Measurements from ENCODE around the gene JSRP1.
"Not testable (repeated sequence)": the region's sequence is repeated elsewhere in the genome, so short reads cannot be mapped to it uniquely, and the experiment has no call there.

JSRP1 gene

DNA sequence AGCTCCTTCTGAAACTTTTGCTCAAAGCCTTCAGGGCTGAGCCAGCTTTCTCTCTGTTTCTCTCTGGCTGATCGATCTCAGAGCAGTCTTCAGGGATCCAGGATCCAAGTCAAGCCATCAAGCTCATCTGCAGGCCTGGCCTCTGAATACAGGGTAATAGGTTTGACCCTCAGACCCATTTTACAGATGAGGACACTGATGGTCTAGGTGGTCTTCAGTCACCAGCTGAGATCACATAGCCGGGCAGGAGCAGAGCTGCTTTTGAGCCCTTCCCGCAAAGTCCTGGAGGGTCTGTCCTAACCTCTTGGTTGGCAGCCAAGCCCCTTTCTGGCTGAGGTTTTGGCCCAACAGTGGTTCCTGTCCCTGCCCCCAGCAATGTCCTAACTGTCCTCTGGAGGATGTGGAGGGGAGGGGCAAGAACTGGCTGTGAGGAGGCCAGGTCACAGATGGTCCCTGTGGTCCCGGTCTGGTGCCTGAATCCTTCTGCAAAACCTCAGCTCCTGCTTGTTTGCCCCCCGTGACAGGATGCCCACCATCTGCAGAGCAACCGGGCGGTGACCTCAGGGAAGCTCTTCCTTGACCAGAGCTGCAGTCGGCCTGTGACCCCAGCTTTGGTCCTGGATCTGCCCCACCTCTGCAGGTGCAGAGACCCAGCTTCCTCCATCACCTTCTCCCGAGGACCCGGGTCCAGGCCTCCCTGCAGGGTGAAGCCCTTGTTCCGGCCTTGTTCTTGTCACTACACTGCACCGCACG is 31.5 kb upstream of the JSRP1 start:
- no peak overlapping the region for H3K4me3 ChIP-seq (ENCODE audit: low read length)
- no peak for DNase-seq (ENCODE audit: low read depth)
- TF ChIP-seq, protein P1, sequence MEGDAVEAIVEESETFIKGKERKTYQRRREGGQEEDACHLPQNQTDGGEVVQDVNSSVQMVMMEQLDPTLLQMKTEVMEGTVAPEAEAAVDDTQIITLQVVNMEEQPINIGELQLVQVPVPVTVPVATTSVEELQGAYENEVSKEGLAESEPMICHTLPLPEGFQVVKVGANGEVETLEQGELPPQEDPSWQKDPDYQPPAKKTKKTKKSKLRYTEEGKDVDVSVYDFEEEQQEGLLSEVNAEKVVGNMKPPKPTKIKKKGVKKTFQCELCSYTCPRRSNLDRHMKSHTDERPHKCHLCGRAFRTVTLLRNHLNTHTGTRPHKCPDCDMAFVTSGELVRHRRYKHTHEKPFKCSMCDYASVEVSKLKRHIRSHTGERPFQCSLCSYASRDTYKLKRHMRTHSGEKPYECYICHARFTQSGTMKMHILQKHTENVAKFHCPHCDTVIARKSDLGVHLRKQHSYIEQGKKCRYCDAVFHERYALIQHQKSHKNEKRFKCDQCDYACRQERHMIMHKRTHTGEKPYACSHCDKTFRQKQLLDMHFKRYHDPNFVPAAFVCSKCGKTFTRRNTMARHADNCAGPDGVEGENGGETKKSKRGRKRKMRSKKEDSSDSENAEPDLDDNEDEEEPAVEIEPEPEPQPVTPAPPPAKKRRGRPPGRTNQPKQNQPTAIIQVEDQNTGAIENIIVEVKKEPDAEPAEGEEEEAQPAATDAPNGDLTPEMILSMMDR (conservative IDR thresholded peaks at IDR 0.05; ENCODE audit: low read length), result no peak

DNA sequence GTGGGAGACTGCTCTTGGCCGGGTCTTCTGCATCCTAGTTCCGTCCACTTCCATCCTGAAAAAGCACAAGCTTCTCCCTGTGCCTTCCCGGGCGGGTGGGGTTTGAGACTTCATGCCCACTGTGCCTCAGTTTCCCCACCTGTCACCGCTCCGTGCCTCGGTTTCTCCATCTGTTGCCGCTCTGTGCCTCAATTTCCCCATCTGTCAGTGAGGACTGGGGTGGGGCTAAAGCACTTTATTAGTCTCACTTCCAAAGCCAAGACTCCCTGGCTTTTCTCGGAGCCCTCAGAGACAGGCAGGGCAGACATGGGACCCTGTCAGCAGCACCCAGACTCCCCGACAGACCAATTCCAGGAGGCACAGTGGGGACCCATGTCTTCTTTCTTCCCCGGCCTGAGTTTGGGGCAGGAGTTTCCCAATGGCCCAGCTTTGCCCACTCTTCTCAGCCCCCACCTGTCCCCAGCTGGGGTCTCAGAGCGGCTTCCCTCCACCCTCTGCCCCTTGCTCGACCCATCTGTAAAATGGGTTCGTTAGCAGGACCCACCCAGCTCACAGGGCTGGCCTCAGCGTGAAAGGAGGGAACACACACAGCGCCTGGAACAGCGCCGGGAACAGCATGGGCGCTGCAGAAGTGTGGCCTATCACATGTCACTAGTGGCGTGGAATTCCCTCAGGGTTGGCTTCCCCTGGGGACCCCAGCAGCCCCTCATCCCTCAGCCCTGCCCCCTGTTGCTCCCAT is 30.4 kb upstream of the JSRP1 start:
- TF ChIP-seq, protein P1 (conservative IDR thresholded peaks at IDR 0.05; ENCODE audit: low read length), result no peak
- DNase-seq (ENCODE audit: low read depth), result no peak
- no peak overlapping the region for H3K4me3 ChIP-seq (ENCODE audit: low read length)

DNA sequence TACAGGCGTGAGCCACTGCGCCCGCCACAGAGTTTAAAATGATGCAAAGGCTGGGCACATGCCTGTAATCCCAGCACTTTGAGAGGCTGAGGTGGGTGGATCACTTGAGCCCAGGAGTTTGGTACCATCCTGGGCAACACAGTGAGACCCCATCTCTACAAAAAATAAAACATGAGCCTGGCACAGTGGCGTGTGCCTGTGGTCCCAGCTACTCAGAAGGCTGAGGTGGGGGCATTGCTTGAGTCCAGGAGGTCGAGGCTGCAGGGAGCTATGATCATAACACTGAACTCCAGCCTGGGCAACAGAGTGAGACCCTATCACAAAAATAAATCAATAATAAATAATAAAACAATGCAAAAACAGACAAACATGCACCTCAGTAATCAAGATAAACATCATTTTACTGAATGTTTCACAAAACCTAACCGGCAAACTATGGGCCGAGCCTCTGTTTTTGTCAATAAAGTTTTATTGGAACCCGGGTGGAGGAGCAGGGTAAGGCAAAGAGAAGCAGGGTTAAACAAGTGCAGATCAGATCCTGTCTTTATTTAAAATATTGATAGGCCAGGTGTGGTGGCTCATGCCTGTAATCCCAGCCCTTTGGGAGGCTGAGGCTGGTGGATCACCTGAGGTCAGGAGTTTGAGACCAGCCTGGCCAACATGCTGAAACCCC is 27.8 kb upstream of the JSRP1 start:
- TF ChIP-seq, protein P1 (conservative IDR thresholded peaks at IDR 0.05; ENCODE audit: low read length), result no peak
- no peak for DNase-seq (ENCODE audit: low read depth)
- H3K4me3 ChIP-seq (ENCODE audit: low read length), result no peak overlapping the region

DNA sequence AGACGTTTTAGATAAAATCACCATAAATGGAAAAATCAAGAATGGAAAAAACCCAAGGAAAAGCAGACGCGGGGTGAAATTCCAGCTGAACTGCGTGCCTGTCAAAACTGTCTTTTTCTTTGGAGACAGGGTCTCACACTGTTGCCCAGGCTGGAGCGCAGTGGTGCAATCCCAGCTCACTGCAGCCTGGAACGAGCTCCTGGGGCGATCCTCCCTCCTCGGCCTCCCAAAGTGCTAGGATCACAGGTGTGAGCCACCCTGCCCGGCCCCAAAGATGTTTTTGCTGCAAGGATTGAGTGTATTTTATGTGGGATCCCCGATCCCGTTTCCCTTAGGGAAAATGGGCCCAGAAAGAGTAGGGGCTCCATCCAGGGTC is 26.6 kb upstream of the JSRP1 start:
- TF ChIP-seq, protein P1 (conservative IDR thresholded peaks at IDR 0.05; ENCODE audit: low read length), result no peak
- DNase-seq (ENCODE audit: low read depth), result no peak
- no peak overlapping the region for H3K4me3 ChIP-seq (ENCODE audit: low read length)

DNA sequence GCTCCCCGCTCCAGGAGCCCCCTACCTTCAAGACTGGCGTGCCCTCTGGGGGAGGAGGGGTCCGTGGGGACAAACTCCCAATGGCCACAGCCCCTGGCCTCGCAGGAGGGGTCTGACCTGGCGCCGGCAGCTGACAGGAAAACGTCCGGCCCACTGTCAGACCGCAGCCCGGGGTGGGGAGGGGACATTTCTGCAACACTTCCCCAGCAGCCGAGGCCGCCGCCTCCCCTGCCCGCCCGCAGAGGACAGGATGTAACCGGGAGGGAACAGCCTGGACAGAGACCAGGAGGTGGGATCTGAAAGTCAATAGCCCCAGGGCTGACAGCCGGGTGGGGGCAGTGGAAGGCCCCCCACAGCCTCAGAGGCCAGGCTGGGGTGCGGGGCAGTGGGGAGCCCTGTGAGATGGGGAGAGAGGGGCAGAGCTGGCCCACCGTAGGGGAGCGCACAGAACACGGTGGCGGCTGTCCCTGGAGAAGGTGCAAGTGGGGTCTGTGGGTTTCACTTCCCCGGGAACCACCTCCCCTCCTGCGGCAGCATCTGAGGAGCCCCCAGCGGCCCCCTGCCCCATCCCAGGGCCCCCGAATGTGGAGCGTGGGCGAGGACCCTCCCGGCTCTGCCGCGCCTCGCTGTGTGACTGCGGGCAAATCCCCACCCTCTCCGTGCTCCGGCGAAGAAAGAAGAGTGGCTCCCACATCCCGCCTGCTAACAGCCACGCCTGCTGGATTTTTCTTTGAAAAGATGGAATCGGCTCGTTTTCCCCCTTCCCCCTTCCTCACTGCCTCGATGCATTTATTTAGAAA is 26.0 kb upstream of the JSRP1 start, which contains the start of gene PEAK3:
TSS of gene PEAK3 (minus strand) at position 114 of the 800 bp plus-strand sequence. CDS start 1,244 bp downstream, outside the sequence.
- DNase-seq (ENCODE audit: low read depth), result peak; percentile 39
- no peak within 1 kb of the TSS for H3K4me3 ChIP-seq (ENCODE audit: low read length)
- TF ChIP-seq, protein P1 (conservative IDR thresholded peaks at IDR 0.05; ENCODE audit: low read length), result no peak

DNA sequence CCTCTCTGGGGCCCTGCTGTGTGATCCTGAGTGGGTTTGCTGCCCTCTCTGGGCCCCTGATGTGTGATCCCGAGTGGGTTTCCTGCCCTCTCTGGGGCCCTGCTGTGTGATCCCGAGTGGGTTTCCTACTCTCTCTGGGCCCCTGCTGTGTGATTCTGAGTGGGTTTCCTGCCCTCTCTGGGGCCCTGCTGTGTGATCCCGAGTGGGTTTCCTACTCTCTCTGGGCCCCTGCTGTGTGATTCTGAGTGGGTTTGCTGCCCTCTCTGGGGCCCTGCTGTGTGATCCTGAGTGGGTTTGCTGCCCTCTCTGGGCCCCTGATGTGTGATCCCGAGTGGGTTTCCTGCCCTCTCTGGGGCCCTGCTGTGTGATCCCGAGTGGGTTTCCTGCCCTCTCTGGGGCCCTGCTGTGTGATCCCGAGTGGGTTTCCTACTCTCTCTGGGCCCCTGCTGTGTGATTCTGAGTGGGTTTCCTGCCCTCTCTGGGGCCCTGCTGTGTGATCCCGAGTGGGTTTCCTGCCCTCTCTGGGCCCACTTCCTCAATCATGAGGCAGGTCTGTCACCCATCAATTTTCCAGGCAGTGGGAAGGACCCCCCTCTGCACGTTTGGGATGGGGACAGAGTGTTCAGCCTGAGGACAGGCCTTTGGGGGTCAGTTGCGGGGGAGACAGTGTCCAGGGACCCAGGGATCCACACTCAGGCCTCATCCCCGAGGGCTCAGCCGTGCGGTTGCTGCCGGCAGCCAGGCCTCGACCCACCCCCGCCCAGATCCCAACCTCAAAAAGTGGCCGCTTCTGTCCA is 25.2 kb upstream of the JSRP1 start:
- not testable (repeated sequence) for DNase-seq (ENCODE audit: low read depth); H3K4me3 ChIP-seq (ENCODE audit: low read length)
